GM18867 (cell line): ENCODE measurements around the gene ST8SIA6.
A peak's percentile ranks its signal among the peaks of the same experiment; 100 is the strongest.
"Not testable (repeated sequence)": the region's sequence is repeated elsewhere in the genome, so short reads cannot be mapped to it uniquely, and the experiment has no call there.

Experiments
- ATAC-seq: cut with Tn5 transposase; IDR thresholded peaks from one replicate; pipeline ENCODE4 v1.9.1; 2021; ENCODE audit warnings: mild to moderate bottlenecking, moderate library complexity; ENCODE audit not compliant: unreplicated experiment

ST8SIA6 gene, protein sequence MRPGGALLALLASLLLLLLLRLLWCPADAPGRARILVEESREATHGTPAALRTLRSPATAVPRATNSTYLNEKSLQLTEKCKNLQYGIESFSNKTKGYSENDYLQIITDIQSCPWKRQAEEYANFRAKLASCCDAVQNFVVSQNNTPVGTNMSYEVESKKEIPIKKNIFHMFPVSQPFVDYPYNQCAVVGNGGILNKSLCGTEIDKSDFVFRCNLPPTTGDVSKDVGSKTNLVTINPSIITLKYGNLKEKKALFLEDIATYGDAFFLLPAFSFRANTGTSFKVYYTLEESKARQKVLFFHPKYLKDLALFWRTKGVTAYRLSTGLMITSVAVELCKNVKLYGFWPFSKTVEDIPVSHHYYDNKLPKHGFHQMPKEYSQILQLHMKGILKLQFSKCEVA

DNA sequence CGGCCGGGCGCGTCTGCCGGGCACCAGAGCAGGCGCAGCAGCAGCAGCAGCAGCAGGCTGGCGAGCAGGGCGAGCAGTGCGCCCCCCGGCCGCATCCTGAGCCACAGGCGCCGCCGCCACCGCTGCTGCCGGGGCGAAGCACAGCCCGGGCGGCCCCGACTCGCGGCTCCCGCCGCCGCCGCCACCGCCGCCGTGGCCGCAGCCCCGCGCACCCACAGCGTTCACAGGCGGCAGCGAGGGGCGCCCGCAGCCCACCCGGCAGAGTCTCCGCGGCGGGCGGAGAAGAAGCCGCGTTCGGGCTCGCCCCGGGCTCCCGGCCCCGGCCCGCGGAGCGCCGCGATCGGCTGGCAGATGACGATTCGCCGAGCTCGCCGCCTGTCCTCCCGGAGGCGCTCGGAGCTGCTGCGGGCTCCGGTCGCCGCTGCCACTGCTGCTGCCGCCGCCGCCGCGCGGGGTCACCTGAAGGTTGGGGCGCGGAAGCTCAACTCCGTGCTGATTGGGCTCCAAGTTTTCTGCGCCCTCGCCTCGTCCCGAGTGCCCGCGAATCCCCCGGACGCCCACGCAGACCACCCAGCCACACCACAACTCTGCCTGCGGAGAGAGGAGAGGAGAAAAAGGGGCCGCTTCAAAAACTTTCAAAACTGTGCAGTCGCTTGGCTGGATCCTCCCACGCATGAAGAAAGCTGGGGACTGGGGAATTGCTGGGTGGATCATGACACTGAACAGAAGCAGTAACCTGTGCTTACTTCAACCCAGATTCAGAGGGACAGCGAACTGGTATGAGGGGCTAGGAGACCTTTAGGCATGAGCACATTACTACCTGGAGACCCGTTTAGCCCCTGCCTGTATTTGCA is at the start of gene ST8SIA6:
Gene ST8SIA6, minus strand, starts transcription at position 435 of the 854 bp plus-strand sequence. Its CDS starts 340 bp downstream, at position 95.
- ATAC-seq: no peak

DNA sequence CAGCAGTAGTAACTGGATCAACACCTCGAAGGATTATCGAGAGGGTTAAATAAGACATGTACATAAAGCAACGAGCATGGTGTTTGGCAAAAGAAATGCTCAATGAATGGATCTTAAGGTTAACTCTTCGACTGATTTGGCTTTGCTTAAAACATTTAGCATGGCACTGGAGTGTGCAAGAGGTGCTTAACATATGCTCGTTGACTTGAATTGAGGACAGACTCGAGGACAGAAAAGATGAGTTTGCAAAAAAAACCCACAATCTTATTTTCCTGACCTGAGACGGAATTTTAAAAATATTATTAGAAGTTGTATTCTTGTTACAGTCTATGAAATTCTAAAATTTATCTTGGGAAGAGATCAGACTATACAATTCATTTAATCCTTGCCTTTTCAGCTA is 49.4 kb upstream of the ST8SIA6 start:
- no peak for ATAC-seq

DNA sequence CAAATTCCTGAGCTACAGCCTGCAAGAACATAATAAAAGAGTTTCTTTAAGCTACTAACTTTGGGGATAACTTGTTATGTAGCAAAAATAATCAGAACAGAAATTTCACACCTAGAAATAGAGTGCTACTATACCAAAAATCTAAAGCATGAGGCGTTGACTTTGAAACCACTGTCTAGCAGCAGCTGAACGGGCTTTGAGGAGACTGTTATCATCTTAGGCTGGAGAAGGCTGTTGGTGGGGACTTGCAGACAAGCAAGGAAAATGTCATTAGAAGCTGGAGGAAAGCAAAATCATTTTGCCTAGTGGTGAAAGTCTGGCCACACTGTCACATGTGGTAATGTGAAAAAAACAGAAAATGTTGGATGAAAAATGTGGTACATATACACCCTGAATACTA is 48.4 kb upstream of the ST8SIA6 start:
- no peak for ATAC-seq

DNA sequence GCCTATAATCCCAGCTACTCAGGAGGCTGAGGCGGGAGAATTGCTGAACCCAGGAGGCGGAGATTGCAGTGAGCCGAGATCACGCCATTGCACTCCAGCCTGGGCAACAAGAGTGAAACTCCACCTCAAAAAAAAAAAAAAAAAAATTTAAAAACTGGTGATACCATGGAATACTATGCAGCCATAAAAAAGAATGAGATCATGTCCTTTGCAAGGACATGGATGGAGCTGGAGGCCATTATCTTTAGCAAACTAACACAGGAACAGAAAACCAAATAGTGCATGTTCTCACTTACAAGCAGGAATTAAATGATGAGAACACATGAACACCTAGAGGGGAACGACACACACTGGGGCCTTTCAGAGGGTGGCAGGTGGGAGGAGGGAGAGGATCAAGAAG is 44.6 kb upstream of the ST8SIA6 start:
- ATAC-seq: not testable (repeated sequence)

DNA sequence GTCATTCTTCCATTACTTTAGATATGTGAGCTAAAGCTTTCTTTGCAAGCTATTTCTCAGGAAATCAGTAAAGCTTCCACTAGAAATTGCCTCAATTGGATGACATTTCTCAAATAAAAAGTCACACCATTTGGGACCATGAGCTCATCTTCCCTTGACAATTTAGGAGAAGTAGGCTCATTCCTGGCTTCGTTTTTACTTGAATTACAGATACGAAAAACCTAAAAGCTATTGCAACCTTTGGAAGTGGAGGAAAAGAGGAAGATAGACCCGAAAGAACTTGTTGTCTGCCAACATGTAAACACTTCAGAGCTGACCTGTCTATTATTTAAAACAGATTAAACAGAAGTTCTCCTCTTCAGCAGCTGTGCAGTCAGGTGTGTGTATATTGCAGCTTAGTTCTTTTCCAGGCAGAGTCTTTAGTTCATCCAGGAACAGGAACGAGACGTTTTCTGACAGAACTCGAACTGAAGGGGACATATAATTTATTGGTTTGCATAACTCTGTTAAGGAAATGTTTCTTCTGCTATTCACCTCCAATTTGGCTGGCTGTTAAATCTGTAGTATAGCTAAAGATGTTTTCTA is 43.1 kb upstream of the ST8SIA6 start:
- ATAC-seq: no peak

DNA sequence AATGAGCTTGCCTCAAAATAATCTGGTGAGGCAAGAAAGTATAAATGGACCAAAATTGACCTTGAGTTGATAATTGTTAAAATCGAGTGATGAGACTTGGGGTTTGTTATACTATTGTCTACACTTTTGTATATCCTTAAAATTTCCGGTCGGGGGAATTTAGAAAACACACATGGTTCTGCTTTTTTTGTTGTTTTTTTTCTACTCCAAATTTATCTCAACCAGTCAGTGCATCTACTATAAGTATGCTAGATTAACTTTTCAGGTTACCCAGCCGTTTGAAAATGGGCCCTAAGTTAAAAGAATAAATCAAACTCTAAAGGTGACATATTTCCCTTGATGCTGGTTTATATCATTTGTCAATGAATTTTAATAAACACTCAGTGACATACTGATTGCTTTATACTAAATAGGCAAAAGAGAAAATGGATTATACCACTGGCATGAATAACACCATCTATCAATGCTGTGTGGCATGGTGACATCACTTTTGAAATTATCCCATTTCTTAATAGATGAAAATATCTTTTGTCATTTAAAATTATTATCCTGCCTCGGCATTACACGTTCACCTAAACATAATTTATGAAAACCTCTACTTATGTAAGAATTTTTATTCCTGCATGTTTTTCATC is 40.3 kb upstream of the ST8SIA6 start:
- ATAC-seq: no peak

DNA sequence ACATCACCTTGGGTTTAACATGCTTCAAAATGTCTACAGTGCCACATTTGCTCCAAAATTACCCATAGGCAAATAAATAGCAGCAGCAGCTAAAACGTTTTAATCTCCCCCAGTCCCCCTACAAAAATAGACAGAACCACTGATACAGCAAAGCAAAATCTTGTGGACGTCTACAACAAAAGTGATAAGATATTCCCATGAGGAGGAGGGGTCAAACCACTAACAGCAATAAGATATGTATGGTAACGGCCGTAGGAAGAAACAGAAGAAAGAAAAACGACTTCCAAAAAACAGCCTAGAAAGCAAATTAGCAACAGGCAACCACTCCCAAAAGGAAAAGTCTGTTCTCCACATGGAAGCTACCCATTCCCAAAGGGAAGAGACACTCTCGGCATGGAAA is 34.5 kb upstream of the ST8SIA6 start:
- ATAC-seq: no peak

DNA sequence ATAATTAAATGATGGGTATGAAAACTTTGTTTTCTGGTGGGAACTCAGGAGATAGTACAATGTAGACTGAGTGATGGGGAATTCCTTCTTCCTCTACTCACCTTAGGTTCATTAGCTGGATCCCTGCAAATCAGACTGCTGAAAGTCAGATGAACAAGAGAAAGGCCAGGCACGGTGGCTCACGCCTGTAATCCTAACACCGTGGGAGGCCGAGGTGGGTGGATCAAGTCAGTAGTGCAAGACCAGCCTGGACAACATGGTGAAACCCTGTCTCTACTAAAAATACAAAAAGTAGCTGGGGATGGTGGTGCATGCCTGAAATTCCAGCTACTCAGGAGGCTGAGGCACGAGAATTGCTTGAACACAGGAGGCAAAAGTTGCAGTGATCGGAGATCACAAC is 28.7 kb upstream of the ST8SIA6 start:
- ATAC-seq: no peak

DNA sequence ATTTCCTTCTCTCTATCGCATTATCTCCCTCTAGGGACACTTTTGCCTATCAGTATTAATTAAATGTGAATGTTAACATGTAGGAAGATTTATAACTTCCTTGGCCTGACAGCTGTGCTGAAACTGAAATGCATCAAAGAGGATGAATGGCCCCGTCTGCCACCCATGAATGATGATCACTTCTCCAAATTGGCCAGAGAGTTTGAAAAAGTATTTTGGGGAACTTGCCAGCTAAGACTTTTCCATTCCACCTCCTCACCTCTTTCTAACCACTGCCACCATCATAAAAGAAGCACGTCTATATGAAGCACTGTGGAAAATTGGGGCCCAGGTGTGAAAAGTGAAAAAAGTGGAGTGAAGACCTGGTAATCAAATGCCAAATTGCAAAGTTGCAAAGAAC is 25.4 kb upstream of the ST8SIA6 start:
- ATAC-seq: peak; percentile 51

DNA sequence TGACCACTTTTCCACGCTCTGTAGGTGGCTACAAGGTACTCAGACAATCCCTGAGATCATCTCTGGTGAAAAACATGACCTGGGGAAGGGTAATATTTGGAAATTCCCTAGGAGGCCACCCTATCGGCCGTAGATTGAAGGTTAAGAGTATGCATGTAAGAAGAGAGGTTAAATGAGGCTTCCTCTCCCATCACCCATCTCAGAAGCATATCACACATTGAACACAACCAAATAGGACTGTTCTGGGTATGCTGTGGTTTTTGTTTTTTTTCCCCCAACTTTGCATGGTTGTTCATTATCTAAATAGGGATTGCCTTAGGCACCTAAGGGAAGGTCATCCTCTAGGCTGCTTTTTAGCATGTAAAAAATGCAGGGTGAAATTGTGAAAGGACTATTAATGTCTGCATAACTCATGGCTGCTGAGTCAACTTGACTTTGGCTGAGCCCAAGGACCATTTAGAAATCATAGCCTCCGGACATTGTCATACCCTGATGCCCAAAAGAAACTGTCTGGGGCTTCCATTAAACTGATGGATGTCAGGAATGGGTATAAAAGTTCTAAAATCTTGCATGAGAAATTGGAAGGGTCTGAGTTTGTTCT is 24.7 kb upstream of the ST8SIA6 start:
- peak; percentile 51 for ATAC-seq

DNA sequence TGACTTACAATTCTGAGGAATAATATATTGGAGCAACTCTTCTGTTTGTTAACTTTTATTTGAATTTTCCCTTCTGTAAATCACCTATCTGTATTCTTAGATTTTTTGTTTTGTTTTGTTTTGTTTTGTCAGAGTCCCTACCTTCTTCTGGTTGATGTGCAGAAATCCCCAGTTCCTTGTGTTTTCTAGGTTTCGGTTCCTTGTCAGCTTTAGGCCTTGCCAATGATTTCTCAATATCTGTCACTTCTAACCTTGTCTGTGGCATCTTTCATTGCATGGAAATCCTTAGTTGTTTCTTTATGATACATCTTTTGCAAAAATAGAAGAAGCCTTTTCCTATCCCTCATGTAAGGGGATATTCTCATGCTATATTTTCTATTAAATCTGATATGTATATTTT is 21.7 kb upstream of the ST8SIA6 start:
- ATAC-seq: no peak

DNA sequence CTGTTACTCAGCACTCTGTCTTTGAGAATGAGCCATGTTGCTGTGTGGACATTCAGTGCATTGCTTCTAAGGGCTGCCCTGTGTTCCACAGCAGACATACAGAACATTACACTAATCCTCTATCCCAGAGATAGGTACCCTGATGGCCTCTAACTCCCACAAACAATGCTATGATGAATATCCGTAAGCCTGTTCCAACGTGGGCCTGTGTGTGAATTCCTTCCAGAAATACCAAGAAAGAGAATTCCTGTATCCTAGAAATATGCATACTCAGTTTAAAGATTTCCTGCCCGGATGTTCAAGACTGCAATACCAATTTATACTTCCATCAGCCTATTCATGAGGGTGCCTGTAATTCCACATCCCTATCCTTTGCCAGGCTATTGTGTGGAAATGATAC is 21.3 kb upstream of the ST8SIA6 start:
- no peak for ATAC-seq

DNA sequence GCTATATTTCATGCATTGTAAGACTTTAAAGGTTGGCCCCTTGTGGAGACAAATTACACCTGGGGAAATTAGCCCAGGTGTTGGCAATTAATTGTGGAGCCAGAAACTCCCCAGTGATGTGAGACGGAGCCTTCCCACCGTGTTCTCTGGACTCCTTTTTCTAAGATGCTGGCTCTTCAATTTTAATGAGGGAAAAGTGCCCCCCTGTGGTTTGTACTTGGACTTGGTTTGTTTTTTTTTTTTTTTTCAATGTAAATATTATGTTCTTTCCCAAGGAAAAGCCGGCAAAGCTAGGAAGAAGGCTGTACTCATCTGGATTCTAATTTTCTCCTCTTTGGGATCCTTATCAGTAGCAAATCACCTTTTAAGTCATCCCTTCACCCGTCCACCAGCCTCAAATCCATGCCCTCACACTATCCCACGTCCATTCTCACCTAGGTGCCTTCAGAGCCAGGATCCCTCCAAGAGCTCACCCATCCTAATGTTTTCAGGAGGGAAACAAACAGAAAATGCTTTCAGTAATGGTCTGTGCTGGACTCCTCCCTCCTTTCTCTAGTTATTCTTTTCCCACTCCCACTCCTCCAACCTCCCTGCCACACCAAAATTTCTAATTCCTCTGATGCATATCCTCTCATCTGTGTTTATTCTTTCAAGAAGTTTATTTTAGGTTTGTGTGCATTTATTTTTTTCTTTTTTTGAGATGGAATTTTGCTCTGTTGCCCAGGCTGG is 20.4 kb upstream of the ST8SIA6 start:
- ATAC-seq: no peak

DNA sequence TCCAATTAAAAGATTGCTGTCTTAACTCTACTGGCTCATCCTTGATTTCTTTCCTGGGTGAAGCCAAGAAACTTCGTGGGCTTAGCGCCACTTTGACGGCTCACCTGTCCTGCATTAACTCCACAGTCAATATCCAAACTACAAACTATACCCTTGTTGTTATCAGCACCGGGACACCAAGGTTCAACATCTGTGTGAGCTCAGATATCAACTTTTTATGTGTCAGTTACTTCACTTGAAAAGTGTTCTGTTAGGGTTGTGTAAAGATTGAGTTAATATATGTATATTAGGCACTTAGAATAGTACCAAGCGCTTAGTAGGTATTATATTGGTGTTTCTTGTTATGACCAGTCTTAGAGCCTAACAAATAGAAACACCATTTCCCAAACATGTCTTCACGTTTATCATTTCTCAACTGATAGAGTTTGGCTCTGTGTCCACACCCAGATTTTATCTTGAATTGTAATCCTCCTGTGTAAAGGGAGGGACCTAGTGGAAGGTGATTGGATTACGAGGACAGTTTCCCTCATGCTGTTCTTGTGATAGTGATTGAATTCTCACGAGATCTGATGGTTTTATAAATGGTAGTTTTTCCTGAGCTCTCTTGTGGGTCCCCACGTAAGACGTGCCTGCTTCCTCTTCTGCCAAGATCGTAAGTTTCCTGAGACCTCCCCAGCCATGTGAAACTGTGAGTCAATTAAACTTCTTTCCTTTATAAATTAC is 19.0 kb upstream of the ST8SIA6 start:
- no peak for ATAC-seq

DNA sequence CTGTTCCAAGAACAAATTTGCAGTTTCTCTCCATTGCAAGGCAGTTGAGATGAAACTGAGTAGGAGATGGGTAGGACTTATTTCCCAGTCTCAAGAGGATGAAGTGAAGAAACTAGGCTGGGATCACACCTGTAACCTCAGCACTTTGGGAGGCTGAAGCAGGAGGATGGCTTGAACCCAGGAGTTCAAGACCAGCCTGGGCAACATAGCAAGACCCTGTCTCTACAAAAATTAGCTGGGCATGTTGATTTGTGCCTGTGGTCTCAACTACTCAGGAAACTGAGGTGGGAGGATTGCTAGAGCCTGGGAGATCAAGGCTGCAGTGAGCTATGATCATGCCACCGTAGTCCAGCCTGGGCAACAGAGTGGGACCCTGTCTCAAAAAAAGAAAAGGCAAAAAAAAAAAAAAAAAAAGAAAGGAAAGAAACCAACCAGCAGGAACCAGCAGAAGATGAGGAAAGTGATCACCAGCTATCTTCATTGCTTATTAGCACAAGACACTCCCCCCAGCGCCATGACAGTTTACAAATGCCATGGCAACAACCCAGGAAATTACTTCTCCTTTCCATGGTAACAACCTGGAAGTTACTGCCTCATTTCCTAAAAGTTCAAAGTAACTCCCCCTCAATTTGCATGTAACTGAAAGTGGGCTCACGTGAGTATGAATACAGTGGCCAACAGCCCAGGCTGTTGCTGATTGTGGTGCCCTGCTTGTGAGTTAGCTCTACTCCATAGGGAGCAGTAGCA is 18.3 kb upstream of the ST8SIA6 start:
- ATAC-seq: no peak

DNA sequence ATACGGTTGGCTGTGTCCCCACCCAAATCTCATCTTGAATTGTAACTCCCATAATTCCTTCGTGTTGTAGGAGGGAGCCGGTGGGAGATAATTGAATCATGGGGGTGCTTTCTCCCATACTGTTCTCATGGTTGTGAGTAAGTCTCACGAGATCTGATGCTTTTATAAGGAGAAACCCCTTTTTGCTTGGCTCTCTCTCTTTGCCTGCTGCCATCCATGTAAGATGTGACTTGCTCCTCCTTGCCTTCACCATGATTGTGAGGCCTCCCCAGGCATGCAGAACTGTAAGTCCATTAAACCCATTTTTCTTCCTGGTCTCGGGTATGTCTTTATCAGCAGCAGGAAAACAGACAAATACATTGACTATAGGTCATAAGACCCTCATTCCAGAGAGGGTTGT is 15.9 kb upstream of the ST8SIA6 start:
- ATAC-seq: no peak

DNA sequence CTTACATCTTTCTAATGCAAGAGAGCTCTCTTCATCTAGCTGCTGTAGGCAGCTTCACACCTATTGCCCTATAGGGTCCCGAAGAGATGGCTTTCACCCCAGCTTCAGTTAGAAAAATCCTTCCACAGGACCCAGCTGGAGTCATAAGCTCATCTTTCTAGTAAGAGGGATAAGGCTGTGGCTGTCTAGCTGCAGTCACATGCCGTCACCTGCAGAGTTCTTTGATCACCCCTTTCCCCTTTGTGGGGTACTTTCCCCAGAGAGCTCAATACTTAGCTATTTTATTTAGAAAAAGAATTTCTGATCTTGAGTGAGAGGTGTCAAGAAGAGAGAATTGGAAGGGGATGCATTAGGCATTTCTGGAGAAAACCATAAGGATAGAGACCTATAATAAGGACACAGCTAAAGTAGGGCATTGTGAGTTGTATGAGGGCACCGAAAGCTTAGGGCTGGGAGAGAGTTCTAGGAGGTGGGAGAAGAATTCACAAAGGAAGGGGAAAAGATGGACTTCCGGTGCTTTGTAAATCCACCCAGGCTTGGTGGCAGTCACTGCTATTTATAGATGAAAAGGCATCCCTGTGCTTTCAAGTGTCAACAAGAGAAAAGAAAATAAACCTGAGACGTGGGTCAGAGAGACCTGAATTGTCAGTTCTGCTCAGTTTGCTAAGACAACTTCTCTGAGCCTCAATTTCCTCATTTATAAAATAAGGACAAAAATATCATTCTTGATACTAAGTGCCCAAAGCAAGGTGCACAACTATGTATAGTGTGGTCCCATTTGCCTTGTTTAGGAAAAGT is 11.1 kb upstream of the ST8SIA6 start:
- ATAC-seq: no peak

DNA sequence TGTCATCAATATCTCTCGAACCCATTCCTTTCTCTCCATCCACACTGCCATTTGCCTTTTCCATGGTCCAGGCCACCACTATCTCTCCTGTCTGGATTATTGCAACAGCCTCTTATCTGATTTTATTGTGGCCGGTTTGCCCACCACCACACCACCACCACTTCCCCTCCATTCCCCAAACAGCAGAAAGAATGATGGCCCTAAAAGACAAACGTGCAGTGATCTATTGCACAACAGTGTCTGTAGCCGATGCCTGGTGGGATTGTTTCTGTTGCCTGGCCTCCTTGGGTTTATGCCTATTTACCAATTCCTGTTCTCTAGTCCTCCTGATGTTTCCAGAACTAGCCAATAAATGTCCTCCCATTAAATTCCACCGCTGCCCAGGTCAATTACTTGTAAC is 10.2 kb upstream of the ST8SIA6 start:
- ATAC-seq: no peak
